GM12864 (cell line): ENCODE results near the gene HNRNPK.
A peak's percentile ranks its signal among the peaks of the same experiment; 100 is the strongest.

Experiments used
- DNase-seq: peaks from one replicate; pipeline ENCODE4 v3.0.0-alpha.2; 2011; ENCODE audit warnings: low read depth
- H3K4me3 ChIP-seq: 2 replicates; pipeline ENCODE4 v1.5.1; 2011; ENCODE audit warnings: mild to moderate bottlenecking, low read depth, low read length, control low read depth
- CTCF ChIP-seq: IDR thresholded peaks from 2 replicates; pipeline ENCODE4 v1.5.1; 2011; ENCODE audit warnings: low read depth, mild to moderate bottlenecking, moderate library complexity, low read length, control low read depth, inconsistent platforms; ENCODE audit errors: missing control alignments

The HNRNPK gene

GRCh38 chr9:83966209-83966582 is 13.8 kb downstream of the HNRNPK start:
- TF ChIP-seq CTCF = no peak
- no peak for DNase-seq
- H3K4me3 ChIP-seq = no peak overlapping the region

GRCh38 chr9:83965350-83966208 is 14.4 kb downstream of the HNRNPK start:
- no peak for DNase-seq
- no peak for TF ChIP-seq CTCF

GRCh38 chr9:83964973-83965349 is 15.1 kb downstream of the HNRNPK start:
- no peak overlapping the region for H3K4me3 ChIP-seq
- no peak for TF ChIP-seq CTCF
- no peak for DNase-seq

More at GRCh38 chr9:83965350-83966208, 14.4 kb downstream of the HNRNPK start:
- no peak overlapping the region for H3K4me3 ChIP-seq

GRCh38 chr9:83962165-83962564 is 17.9 kb downstream of the HNRNPK start:
- TF ChIP-seq CTCF = no peak
- no peak overlapping the region for H3K4me3 ChIP-seq
- DNase-seq = no peak

- no peak overlapping the region for H3K4me3 ChIP-seq
- DNase-seq = no peak
- TF ChIP-seq CTCF = no peak
Observed at GRCh38 chr9:83960991-83961390, 19.0 kb downstream of the HNRNPK start.

- no peak for DNase-seq
- no peak overlapping the region for H3K4me3 ChIP-seq
- no peak for TF ChIP-seq CTCF
Observed at GRCh38 chr9:83959061-83959460, 21.0 kb downstream of the HNRNPK start.

- DNase-seq = no peak
- H3K4me3 ChIP-seq = peak overlapping the region; percentile 67
- no peak for TF ChIP-seq CTCF
Observed at GRCh38 chr9:83957248-83957513, 22.8 kb downstream of the HNRNPK start.
